Liver (tissue), 9 donors: ENCODE data around the gene NFIA. TPM values are rescaled to one million over a fixed set of nuclear protein-coding genes. Genes with fewer than 3 reads are reported as not detected.

Experiments used
- DNase-seq: peaks from one replicate; pipeline ENCODE4 v3.0.0-alpha.2; 2017; ENCODE audit warnings: low spot score
- H3K27ac ChIP-seq, 2 donors: one replicate each; pipeline ENCODE4 v1.7.0; 2013; ENCODE audit warnings: inconsistent platforms in 2 of 2, low read length in 2 of 2, control low read depth in 1 of 2, low read depth in 1 of 2, mild to moderate bottlenecking in 1 of 2
- H3K27me3 ChIP-seq, 4 donors: one replicate each; pipeline versions ENCODE4 v1.6.1 to v1.7.0; 2013; ENCODE audit warnings: low read length in 3 of 4, inconsistent platforms in 1 of 4, mild to moderate bottlenecking in 1 of 4, moderate library complexity in 1 of 4; ENCODE audit not compliant: control insufficient read depth in 4 of 4, insufficient read depth in 4 of 4
- H3K36me3 ChIP-seq, 4 donors: one replicate each; pipeline versions ENCODE4 v1.6.1 to v1.7.0; 2013; ENCODE audit warnings: low read length in 3 of 4, mild to moderate bottlenecking in 3 of 4, low read depth in 1 of 4, moderate library complexity in 1 of 4; ENCODE audit not compliant: control insufficient read depth in 4 of 4, insufficient read depth in 3 of 4
- H3K4me1 ChIP-seq, 4 donors: one replicate each; pipeline versions ENCODE4 v1.6.1 to v1.7.0; 2013; ENCODE audit warnings: low read length in 3 of 4, mild to moderate bottlenecking in 3 of 4, moderate library complexity in 1 of 4; ENCODE audit not compliant: control insufficient read depth in 4 of 4, insufficient read depth in 4 of 4
- H3K4me3 ChIP-seq, 3 donors: one replicate each; pipeline versions ENCODE4 v1.6.1 to v1.7.0; 2013; ENCODE audit warnings: low read length in 3 of 3, control low read depth in 1 of 3, low read depth in 1 of 3, mild to moderate bottlenecking in 1 of 3
- H3K9ac ChIP-seq, 2 donors: one replicate each; pipeline ENCODE4 v1.7.0; 2013; ENCODE audit warnings: low read length in 2 of 2, mild to moderate bottlenecking in 2 of 2, moderate library complexity in 2 of 2, control low read depth in 1 of 2, low read depth in 1 of 2
- H3K9me3 ChIP-seq, 4 donors: one replicate each; pipeline versions ENCODE4 v1.6.1 to v1.7.0; 2013; ENCODE audit warnings: low read length in 3 of 4; ENCODE audit not compliant: control insufficient read depth in 4 of 4
- EGR1 ChIP-seq, 2 donors: IDR thresholded peaks; 2 replicates each; pipeline ENCODE4 v1.6.1; 2016 to 2018; ENCODE audit warnings: antibody characterized with exemption in 2 of 2, low read depth in 2 of 2
- FOXA1 ChIP-seq: IDR thresholded peaks from 2 replicates; pipeline ENCODE4 v1.6.1; 2016; ENCODE audit warnings: antibody characterized with exemption
- FOXA2 ChIP-seq: IDR thresholded peaks from 2 replicates; pipeline ENCODE4 v1.6.1; 2016; ENCODE audit warnings: antibody characterized with exemption
- GABPA ChIP-seq, 2 donors: IDR thresholded peaks in 1 of 2; conservative IDR thresholded peaks in 1 of 2; 2 replicates each; pipeline ENCODE4 v1.6.1; 2016; ENCODE audit warnings: antibody characterized with exemption in 2 of 2, mild to moderate bottlenecking in 1 of 2, moderate library complexity in 1 of 2
- HNF4A ChIP-seq, 2 donors: conservative IDR thresholded peaks; 2 replicates each; pipeline ENCODE4 v1.6.1; 2016; ENCODE audit warnings: antibody characterized with exemption in 2 of 2, mild to moderate bottlenecking in 2 of 2
- HNF4G ChIP-seq: IDR thresholded peaks from 2 replicates; pipeline ENCODE4 v1.6.1; 2016; ENCODE audit warnings: antibody characterized with exemption
- JUND ChIP-seq, 2 donors: IDR thresholded peaks; 2 replicates each; pipeline ENCODE4 v1.6.1; 2016; ENCODE audit warnings: antibody characterized with exemption in 2 of 2
- RAD21 ChIP-seq, 2 donors: IDR thresholded peaks; 2 replicates each; pipeline ENCODE4 v1.6.1; 2016; ENCODE audit warnings: antibody characterized with exemption in 2 of 2, mild to moderate bottlenecking in 2 of 2
- RXRA ChIP-seq, 2 donors: IDR thresholded peaks; 2 replicates each; pipeline ENCODE4 v1.6.1; 2017 to 2018; ENCODE audit warnings: antibody characterized with exemption in 2 of 2, mild to moderate bottlenecking in 1 of 2
- TAF1 ChIP-seq: conservative IDR thresholded peaks from 2 replicates; pipeline ENCODE4 v1.6.1; 2016; ENCODE audit warnings: antibody characterized with exemption, mild to moderate bottlenecking
- YY1 ChIP-seq: IDR thresholded peaks from 2 replicates; pipeline ENCODE4 v1.6.1; 2016; ENCODE audit warnings: antibody characterized with exemption, mild to moderate bottlenecking
- WGBS: extraction: QIAGEN DNeasy Blood & Tissue Kit; methylation state at CpG from one replicate; pipeline ENCODE4 v1.1.7; 2013; 5-methylcytosine and 5-hydroxymethylcytosine counted together
- polyA plus RNA-seq, 2 donors: library from polyadenylated mRNA; stranded (reverse) in 1 of 2; unstranded in 1 of 2; fragments of 200-250 nt in 1 of 2; fragments of >200 nt in 1 of 2; fragmentation: Nextera tagmentation in 1 of 2; extraction: Ambion mirVana in 1 of 2; gene quantifications; one replicate each; pipeline versions ENCODE4 v1.2.1 to v1.2.3, GENCODE V29; 2013 to 2015
- total RNA-seq, 2 donors: library from RNA; depleted of rRNA; stranded (reverse); fragments of >200 nt; gene quantifications; one replicate each; pipeline ENCODE4 v1.2.3, GENCODE V29; 2014
- TF ChIP-seq, protein P1 (sequence below): IDR thresholded peaks from 2 replicates; pipeline ENCODE4 v1.6.1; 2016; ENCODE audit warnings: antibody characterized with exemption
- TF ChIP-seq, protein P2 (sequence below): IDR thresholded peaks from 2 replicates; pipeline ENCODE4 v1.6.1; 2016; ENCODE audit warnings: antibody characterized with exemption
- TF ChIP-seq, protein P3 (sequence below): IDR thresholded peaks from 2 replicates; pipeline ENCODE4 v1.6.1; 2016; ENCODE audit warnings: antibody characterized with exemption
- TF ChIP-seq, protein P4 (sequence below): IDR thresholded peaks from 2 replicates; pipeline ENCODE4 v1.6.1; 2016; ENCODE audit warnings: antibody characterized with exemption, mild to moderate bottlenecking
- donor health status: healthy.
- donor health status: healthy.
- donor health status: healthy.
- donor health status: healthy.
- donor health status: healthy.

The NFIA gene
- total and polyA plus RNA-seq, 4 donors: 6.8 to 53.7 (median 22.2) TPM

DNA sequence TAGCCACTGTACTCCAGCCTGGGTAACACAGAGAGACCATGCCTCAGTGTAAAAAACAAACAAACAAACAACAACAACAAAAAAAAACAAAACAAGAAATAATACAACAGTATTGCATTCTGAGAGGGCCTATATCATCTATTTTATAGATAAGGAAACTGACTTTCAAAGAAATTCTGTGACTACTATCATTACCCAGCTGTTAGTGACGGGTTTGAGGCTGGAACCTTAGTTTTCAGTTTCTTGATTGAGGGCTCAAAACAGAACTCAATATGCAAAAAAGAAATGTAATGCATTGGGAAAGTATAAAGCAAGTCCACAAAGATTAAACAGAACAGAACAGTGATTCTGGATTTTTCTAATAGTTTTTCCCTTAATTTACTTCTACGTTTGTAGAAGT, 149.4 kb downstream of the NFIA start:
- H3K27ac ChIP-seq: no peak overlapping the region
- H3K27me3 ChIP-seq: no peaks in the 10 kb centered on the region
- DNase-seq: no peak
- H3K4me1 ChIP-seq: peaks cover 0 to 42% (median 18%) of the 10 kb centered on the region in 4 donors
- H3K4me3 ChIP-seq: no peak overlapping the region
- no peaks in the 10 kb centered on the region for H3K9me3 ChIP-seq
- H3K9ac ChIP-seq: no peak overlapping the region
- 96% methylated on average over 2 of the region's 2 CpGs for WGBS
- TF ChIP-seq RXRA (IDR thresholded peaks at IDR 0.05) (no peak), HNF4G (no peak), TAF1 (no peak), FOXA2 (no peak)
- H3K36me3 ChIP-seq: peaks cover 0 to 2% (median 0%) of the 10 kb centered on the region in 4 donors

DNA sequence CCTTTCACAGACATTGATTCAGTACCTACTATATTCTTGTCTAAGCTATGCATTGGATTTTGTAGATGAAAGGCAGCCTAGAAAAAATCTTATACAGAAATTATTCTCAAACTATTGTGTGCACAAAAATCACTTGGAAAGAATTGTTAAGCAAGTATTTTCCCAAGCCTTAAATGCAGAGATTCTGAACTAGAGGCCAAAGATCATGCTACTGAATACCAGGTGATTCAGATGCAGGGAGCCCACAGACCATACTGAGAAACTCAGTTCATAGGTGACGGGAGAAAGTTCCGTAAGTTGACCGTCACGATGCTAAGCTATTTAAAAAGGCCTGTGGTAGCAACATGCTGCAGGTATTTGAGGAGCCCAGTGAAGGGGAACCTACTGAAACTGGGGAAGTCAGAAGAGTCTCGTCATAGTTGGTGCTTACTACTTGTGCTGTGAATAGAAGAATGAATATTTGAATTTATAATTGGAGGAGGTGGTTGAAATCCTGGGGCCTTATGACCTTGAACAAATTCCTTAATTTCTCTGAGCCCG, 150.8 kb downstream of the NFIA start:
- peaks cover 0 to 2% (median 0%) of the 10 kb centered on the region in 4 donors for H3K36me3 ChIP-seq
- no peak for DNase-seq
- no peaks in the 10 kb centered on the region for H3K27me3 ChIP-seq
- H3K27ac ChIP-seq: no peak overlapping the region
- TF ChIP-seq HNF4A (conservative IDR thresholded peaks at IDR 0.05): peak; percentile 35 to 50
- no peak for TF ChIP-seq RAD21 (IDR thresholded peaks at IDR 0.05)
- TF ChIP-seq YY1: no peak
- no peak overlapping the region for H3K4me3 ChIP-seq
- H3K9ac ChIP-seq: no peak overlapping the region
- no peaks in the 10 kb centered on the region for H3K9me3 ChIP-seq
- WGBS: 87% methylated on average over 6 of the region's 6 CpGs
- peaks cover 0 to 39% (median 16%) of the 10 kb centered on the region in 4 donors for H3K4me1 ChIP-seq

DNA sequence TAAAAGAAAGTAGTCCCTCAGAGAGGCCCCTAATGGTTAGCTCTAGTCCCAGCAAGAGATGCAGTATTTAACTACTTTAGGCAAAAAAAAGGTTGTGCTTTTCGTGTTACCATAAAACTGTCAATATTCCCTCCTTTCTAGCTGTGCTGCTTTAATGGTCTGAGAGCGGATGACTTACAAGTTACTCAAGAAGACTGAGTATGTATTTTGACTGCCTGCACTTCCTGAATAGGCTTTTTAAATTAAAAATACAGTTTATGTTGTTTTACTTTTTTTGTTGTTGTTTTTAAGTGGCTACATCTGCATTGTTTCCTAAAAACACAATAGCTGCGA, 152.2 kb downstream of the NFIA start:
- Histone ChIP-seq H3K36me3 (peaks cover 0 to 2% (median 0%) of the 10 kb centered on the region in 4 donors), H3K9me3 (no peaks in the 10 kb centered on the region), H3K4me3 (no peak overlapping the region), H3K27me3 (no peaks in the 10 kb centered on the region), H3K27ac (no peak overlapping the region), H3K9ac (no peak overlapping the region), H3K4me1 (peaks cover 0 to 30% (median 14%) of the 10 kb centered on the region in 4 donors)
- TF ChIP-seq FOXA2 (no peak), EGR1 (IDR thresholded peaks at IDR 0.05; ENCODE audit: low read depth in 2 of 2) (no peak), GABPA (IDR thresholded peaks at IDR 0.05 in 1 of 2, conservative IDR thresholded peaks at IDR 0.05 in 1 of 2) (no peak), YY1 (no peak)
- TF ChIP-seq, protein P1, sequence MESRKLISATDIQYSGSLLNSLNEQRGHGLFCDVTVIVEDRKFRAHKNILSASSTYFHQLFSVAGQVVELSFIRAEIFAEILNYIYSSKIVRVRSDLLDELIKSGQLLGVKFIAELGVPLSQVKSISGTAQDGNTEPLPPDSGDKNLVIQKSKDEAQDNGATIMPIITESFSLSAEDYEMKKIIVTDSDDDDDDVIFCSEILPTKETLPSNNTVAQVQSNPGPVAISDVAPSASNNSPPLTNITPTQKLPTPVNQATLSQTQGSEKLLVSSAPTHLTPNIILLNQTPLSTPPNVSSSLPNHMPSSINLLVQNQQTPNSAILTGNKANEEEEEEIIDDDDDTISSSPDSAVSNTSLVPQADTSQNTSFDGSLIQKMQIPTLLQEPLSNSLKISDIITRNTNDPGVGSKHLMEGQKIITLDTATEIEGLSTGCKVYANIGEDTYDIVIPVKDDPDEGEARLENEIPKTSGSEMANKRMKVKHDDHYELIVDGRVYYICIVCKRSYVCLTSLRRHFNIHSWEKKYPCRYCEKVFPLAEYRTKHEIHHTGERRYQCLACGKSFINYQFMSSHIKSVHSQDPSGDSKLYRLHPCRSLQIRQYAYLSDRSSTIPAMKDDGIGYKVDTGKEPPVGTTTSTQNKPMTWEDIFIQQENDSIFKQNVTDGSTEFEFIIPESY: no peak
- TF ChIP-seq, protein P2, sequence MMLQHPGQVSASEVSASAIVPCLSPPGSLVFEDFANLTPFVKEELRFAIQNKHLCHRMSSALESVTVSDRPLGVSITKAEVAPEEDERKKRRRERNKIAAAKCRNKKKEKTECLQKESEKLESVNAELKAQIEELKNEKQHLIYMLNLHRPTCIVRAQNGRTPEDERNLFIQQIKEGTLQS: no peak
- no peak for DNase-seq
- 95% methylated on average over 3 of the region's 3 CpGs for WGBS

DNA sequence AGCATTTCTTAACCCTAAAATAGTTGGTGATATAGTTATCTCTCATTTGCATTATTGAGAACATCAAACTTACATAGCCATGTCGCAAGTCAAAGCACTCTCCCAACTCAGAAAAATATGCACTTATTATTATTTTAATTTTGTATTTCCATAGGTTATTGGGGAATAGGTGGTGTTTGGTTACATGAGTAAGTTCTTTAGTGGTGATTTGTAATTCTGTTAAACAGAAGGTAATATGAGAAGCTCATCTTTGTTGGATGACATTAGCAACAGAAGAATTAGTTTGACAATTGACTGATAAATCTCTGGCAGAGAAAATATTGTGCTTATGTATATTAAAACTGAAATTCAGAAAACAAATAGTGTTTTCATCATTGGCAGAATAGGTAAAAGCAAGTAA, 154.8 kb downstream of the NFIA start:
- Histone ChIP-seq H3K9me3 (no peaks in the 10 kb centered on the region), H3K9ac (no peak overlapping the region), H3K4me3 (no peak overlapping the region), H3K27me3 (no peaks in the 10 kb centered on the region), H3K27ac (no peak overlapping the region), H3K36me3 (peaks cover 0 to 2% (median 0%) of the 10 kb centered on the region in 4 donors), H3K4me1 (peaks cover 2 to 32% (median 7%) of the 10 kb centered on the region in 4 donors)
- no peak for DNase-seq
- 97% methylated on average over 1 of the region's 1 CpG for WGBS
- TF ChIP-seq, protein P3, sequence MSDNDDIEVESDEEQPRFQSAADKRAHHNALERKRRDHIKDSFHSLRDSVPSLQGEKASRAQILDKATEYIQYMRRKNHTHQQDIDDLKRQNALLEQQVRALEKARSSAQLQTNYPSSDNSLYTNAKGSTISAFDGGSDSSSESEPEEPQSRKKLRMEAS: no peak
- TF ChIP-seq FOXA2 (no peak), FOXA1 (no peak), JUND (IDR thresholded peaks at IDR 0.05) (no peak), YY1 (no peak), HNF4A (conservative IDR thresholded peaks at IDR 0.05) (no peak), RAD21 (IDR thresholded peaks at IDR 0.05) (no peak), TAF1 (no peak)
- TF ChIP-seq, protein P2: no peak
- TF ChIP-seq, protein P4, sequence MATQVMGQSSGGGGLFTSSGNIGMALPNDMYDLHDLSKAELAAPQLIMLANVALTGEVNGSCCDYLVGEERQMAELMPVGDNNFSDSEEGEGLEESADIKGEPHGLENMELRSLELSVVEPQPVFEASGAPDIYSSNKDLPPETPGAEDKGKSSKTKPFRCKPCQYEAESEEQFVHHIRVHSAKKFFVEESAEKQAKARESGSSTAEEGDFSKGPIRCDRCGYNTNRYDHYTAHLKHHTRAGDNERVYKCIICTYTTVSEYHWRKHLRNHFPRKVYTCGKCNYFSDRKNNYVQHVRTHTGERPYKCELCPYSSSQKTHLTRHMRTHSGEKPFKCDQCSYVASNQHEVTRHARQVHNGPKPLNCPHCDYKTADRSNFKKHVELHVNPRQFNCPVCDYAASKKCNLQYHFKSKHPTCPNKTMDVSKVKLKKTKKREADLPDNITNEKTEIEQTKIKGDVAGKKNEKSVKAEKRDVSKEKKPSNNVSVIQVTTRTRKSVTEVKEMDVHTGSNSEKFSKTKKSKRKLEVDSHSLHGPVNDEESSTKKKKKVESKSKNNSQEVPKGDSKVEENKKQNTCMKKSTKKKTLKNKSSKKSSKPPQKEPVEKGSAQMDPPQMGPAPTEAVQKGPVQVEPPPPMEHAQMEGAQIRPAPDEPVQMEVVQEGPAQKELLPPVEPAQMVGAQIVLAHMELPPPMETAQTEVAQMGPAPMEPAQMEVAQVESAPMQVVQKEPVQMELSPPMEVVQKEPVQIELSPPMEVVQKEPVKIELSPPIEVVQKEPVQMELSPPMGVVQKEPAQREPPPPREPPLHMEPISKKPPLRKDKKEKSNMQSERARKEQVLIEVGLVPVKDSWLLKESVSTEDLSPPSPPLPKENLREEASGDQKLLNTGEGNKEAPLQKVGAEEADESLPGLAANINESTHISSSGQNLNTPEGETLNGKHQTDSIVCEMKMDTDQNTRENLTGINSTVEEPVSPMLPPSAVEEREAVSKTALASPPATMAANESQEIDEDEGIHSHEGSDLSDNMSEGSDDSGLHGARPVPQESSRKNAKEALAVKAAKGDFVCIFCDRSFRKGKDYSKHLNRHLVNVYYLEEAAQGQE: no peak
- TF ChIP-seq, protein P1: no peak
